ENCODE results near the gene RIC1. TPM values are rescaled to one million over a fixed set of nuclear protein-coding genes. Genes with fewer than 3 reads are reported as not detected.

RIC1 gene
- total and polyA plus RNA-seq, 2 of the 4 experiments (the other 2 are of a cell fraction): 28.8 to 76.9 TPM

DNA sequence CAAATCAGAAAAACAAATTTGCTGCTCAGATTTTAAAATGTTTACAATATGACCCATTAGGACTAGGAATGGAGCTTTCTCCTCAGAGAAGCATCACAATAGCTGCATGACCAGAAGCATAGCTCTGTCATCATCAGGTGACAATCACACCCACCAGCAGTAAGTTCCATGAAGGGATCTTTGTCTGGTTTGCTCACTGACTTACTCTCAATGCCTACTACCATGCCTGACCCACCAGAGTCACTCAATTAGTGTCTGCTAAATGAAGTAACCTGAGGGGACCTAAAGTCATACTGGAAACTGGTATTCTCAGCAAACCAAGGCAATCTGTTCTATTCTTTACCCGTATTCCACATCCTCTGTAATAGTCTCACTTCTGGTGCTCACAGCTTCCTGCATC is 196.3 kb downstream of the RIC1 start:
- intact Hi-C loops (cut with micrococcal nuclease) (no loop called here), dilution Hi-C loops (cut with HindIII; ENCODE audit: low sequenced_read_pairs, unreplicated experiment) (no loop called here), in situ Hi-C loops (cut with MboI; ENCODE audit: low sequenced_read_pairs) (no loop called here)
- no peak overlapping the region for H3K23ac ChIP-seq (ENCODE audit: low read depth, low read length)
- BruUV-seq (replicated peaks): no TSS peak
- H2AK9ac ChIP-seq (replicated peaks; ENCODE audit: low read depth, low read length, poor library complexity): no peak overlapping the region
- peaks cover 1% of the 10 kb centered on the region for H3K36me3 ChIP-seq (ENCODE audit: control insufficient read depth, insufficient read depth, low read length)
- WGBS, 2 experiments (ENCODE audit: extremely low coverage in 2 of 2, insufficient read length in 1 of 2): no CpG with 5 or more reads among the region's 1 CpG
- no peak overlapping the region for H3K18ac ChIP-seq (ENCODE audit: low read depth, low read length)
- H2AFZ ChIP-seq (replicated peaks; ENCODE audit: low read length, poor library complexity): no peak overlapping the region
- POLR2A ChIA-PET (ENCODE audit: unreplicated experiment): no interaction called here
- ATAC-seq (ENCODE audit: low read depth) (no peak), DNase-seq (no peak)
- no peak overlapping the region for H3K27ac ChIP-seq (ENCODE audit: insufficient read depth, low read length)
- CTCF ChIA-PET: interaction anchor here (0.7 kb wide), 1 partner anchor 17 kb away, joined by 3 read pairs; no protein-coding TSS in a partner anchor
- no peaks in the 10 kb centered on the region; the same call in 1 of the 2 replicates for H3K9me1 ChIP-seq (ENCODE audit: insufficient read depth, low read length)
- no peak for TF ChIP-seq POLR2A (IDR thresholded peaks at IDR 0.05; ENCODE audit: low read depth, low read length)
- no peak for TF ChIP-seq SMC3 (IDR thresholded peaks at IDR 0.05; ENCODE audit: low read depth, low read length)
- no peak for TF ChIP-seq MAZ (IDR thresholded peaks at IDR 0.05; ENCODE audit: borderline replicate concordance, low read depth, low read length)
- no peak for TF ChIP-seq MAFK (IDR thresholded peaks at IDR 0.05; ENCODE audit: low read depth, low read length)
- no peak for TF ChIP-seq RCOR1 (IDR thresholded peaks at IDR 0.05; ENCODE audit: insufficient replicate concordance, low read length)
- no peak for TF ChIP-seq BHLHE40 (IDR thresholded peaks at IDR 0.05; ENCODE audit: low read depth, low read length)
- no peak for TF ChIP-seq RFX5 (IDR thresholded peaks at IDR 0.05; ENCODE audit: low read depth, low read length)
- TF ChIP-seq MXI1 (IDR thresholded peaks at IDR 0.05; ENCODE audit: borderline replicate concordance, low read depth, low read length): no peak
- TF ChIP-seq CHD1 (IDR thresholded peaks at IDR 0.05; ENCODE audit: low read depth, low read length): no peak
- TF ChIP-seq RAD21 (IDR thresholded peaks at IDR 0.05; ENCODE audit: low read length): no peak
- TF ChIP-seq NFE2L2 (IDR thresholded peaks at IDR 0.05; ENCODE audit: low read depth, low read length): no peak
- TF ChIP-seq, protein P1, sequence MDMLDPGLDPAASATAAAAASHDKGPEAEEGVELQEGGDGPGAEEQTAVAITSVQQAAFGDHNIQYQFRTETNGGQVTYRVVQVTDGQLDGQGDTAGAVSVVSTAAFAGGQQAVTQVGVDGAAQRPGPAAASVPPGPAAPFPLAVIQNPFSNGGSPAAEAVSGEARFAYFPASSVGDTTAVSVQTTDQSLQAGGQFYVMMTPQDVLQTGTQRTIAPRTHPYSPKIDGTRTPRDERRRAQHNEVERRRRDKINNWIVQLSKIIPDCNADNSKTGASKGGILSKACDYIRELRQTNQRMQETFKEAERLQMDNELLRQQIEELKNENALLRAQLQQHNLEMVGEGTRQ (IDR thresholded peaks at IDR 0.05; ENCODE audit: low read depth, low read length): no peak
- TF ChIP-seq, protein P2, sequence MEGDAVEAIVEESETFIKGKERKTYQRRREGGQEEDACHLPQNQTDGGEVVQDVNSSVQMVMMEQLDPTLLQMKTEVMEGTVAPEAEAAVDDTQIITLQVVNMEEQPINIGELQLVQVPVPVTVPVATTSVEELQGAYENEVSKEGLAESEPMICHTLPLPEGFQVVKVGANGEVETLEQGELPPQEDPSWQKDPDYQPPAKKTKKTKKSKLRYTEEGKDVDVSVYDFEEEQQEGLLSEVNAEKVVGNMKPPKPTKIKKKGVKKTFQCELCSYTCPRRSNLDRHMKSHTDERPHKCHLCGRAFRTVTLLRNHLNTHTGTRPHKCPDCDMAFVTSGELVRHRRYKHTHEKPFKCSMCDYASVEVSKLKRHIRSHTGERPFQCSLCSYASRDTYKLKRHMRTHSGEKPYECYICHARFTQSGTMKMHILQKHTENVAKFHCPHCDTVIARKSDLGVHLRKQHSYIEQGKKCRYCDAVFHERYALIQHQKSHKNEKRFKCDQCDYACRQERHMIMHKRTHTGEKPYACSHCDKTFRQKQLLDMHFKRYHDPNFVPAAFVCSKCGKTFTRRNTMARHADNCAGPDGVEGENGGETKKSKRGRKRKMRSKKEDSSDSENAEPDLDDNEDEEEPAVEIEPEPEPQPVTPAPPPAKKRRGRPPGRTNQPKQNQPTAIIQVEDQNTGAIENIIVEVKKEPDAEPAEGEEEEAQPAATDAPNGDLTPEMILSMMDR (conservative IDR thresholded peaks at IDR 0.05; ENCODE audit: low read depth, low read length): no peak
- TF ChIP-seq, protein P3, sequence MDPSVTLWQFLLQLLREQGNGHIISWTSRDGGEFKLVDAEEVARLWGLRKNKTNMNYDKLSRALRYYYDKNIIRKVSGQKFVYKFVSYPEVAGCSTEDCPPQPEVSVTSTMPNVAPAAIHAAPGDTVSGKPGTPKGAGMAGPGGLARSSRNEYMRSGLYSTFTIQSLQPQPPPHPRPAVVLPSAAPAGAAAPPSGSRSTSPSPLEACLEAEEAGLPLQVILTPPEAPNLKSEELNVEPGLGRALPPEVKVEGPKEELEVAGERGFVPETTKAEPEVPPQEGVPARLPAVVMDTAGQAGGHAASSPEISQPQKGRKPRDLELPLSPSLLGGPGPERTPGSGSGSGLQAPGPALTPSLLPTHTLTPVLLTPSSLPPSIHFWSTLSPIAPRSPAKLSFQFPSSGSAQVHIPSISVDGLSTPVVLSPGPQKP (IDR thresholded peaks at IDR 0.05; ENCODE audit: borderline replicate concordance, low read depth, low read length): no peak
- no peak for TF ChIP-seq CEBPB (IDR thresholded peaks at IDR 0.05; ENCODE audit: low read depth, low read length)
- TF ChIP-seq FOS (IDR thresholded peaks at IDR 0.05; ENCODE audit: low read depth, low read length): no peak
- no peak overlapping the region for H3K14ac ChIP-seq (replicated peaks; ENCODE audit: low read depth, low read length)
- H2BK15ac ChIP-seq (ENCODE audit: low read depth, low read length): no peak overlapping the region
- no peaks in the 10 kb centered on the region for H4K20me1 ChIP-seq (ENCODE audit: insufficient read depth, low read length)
- no peak overlapping the region for H4K91ac ChIP-seq (ENCODE audit: insufficient read depth, low read depth, low read length)
- H3K4me3 ChIP-seq (ENCODE audit: insufficient read depth, low read depth, low read length): no peak overlapping the region
- no peaks in the 10 kb centered on the region for H3K4me1 ChIP-seq (ENCODE audit: control insufficient read depth, insufficient read depth, low read length)
- no peak overlapping the region for H2BK5ac ChIP-seq (ENCODE audit: low read depth, low read length, poor library complexity, severe bottlenecking)
- no peak overlapping the region for H3K56ac ChIP-seq (ENCODE audit: extremely low read depth, insufficient read depth, low read length)
- no peak overlapping the region for H2BK20ac ChIP-seq (ENCODE audit: low read depth, low read length)
- no peaks in the 10 kb centered on the region for H3K27me3 ChIP-seq (ENCODE audit: control insufficient read depth, insufficient read depth, low read length)
- H2BK120ac ChIP-seq (ENCODE audit: low read depth, low read length): no peak overlapping the region
- no peaks in the 10 kb centered on the region for H3K79me1 ChIP-seq (ENCODE audit: low read depth in 1 of 2, low read length in 2 of 2)
- H4K5ac ChIP-seq (ENCODE audit: low read depth, low read length): no peak overlapping the region
- H3K9me3 ChIP-seq (ENCODE audit: control insufficient read depth, insufficient read depth, low read length): no peaks in the 10 kb centered on the region
- H3K9ac ChIP-seq (ENCODE audit: low read depth, low read length): no peak overlapping the region
- H3K4ac ChIP-seq (ENCODE audit: low read depth, low read length): no peak overlapping the region
- no peak overlapping the region for H2AK5ac ChIP-seq (ENCODE audit: low read depth, low read length)
- H3K4me2 ChIP-seq (ENCODE audit: low read depth, low read length): no peak overlapping the region
- no peak overlapping the region for H4K8ac ChIP-seq (ENCODE audit: low read depth in 2 of 2, low read length in 2 of 2)
